ENCODE data around the gene CDH2. TPM values are rescaled to one million over a fixed set of nuclear protein-coding genes. Genes with fewer than 3 reads are reported as not detected.
A peak's percentile ranks its signal among the peaks of the same experiment; 100 is the strongest.

CDH2 gene
- total and polyA plus RNA-seq, 4 donors, result 14.2 to 49.5 (median 26.4) TPM

DNA sequence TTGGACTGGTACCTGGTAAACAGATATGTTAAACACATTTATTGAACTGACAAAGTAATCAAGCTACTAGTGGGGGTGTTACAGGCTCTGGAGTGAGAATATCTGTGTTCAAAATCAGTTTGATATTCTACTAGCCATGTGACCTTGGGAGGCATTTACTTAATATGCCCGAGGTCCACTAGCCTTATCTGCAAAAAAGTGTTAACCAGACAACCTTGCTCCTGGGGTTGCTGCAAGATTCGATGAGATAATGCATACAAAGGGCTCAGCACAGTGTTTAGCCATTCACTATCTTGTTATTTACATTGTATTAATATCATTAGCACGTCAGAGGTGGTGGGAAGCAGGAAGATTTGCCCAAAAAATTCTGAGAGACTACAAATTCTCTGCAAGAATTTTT, 103.3 kb downstream of the CDH2 start:
- H3K27me3 ChIP-seq (ENCODE audit: control insufficient read depth in 4 of 4, insufficient read depth in 4 of 4, low read length in 3 of 4), result no peaks in the 10 kb centered on the region
- H3K9me3 ChIP-seq (ENCODE audit: control insufficient read depth in 4 of 4, low read length in 3 of 4), result no peaks in the 10 kb centered on the region
- TF ChIP-seq, protein P1, sequence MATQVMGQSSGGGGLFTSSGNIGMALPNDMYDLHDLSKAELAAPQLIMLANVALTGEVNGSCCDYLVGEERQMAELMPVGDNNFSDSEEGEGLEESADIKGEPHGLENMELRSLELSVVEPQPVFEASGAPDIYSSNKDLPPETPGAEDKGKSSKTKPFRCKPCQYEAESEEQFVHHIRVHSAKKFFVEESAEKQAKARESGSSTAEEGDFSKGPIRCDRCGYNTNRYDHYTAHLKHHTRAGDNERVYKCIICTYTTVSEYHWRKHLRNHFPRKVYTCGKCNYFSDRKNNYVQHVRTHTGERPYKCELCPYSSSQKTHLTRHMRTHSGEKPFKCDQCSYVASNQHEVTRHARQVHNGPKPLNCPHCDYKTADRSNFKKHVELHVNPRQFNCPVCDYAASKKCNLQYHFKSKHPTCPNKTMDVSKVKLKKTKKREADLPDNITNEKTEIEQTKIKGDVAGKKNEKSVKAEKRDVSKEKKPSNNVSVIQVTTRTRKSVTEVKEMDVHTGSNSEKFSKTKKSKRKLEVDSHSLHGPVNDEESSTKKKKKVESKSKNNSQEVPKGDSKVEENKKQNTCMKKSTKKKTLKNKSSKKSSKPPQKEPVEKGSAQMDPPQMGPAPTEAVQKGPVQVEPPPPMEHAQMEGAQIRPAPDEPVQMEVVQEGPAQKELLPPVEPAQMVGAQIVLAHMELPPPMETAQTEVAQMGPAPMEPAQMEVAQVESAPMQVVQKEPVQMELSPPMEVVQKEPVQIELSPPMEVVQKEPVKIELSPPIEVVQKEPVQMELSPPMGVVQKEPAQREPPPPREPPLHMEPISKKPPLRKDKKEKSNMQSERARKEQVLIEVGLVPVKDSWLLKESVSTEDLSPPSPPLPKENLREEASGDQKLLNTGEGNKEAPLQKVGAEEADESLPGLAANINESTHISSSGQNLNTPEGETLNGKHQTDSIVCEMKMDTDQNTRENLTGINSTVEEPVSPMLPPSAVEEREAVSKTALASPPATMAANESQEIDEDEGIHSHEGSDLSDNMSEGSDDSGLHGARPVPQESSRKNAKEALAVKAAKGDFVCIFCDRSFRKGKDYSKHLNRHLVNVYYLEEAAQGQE (IDR thresholded peaks at IDR 0.05), result no peak
- TF ChIP-seq RXRA (IDR thresholded peaks at IDR 0.05) (peak in 1 of 2 donors; percentile 8), HNF4A (conservative IDR thresholded peaks at IDR 0.05) (peak; percentile 26 to 42)
- H3K27ac ChIP-seq (ENCODE audit: low read depth in 1 of 2, low read length in 2 of 2), result no peak overlapping the region
- 14% methylated on average over 3 of the region's 3 CpGs for WGBS
- H3K9ac ChIP-seq (ENCODE audit: low read depth in 1 of 2, low read length in 2 of 2), result no peak overlapping the region
- H3K4me3 ChIP-seq (ENCODE audit: low read depth in 1 of 3, low read length in 3 of 3), result no peak overlapping the region
- DNase-seq (ENCODE audit: low spot score), result no peak
- H3K4me1 ChIP-seq (ENCODE audit: control insufficient read depth in 4 of 4, insufficient read depth in 4 of 4, low read length in 3 of 4), result peaks cover 5 to 20% (median 6%) of the 10 kb centered on the region in 4 donors
- no peaks in the 10 kb centered on the region for H3K36me3 ChIP-seq (ENCODE audit: control insufficient read depth in 4 of 4, insufficient read depth in 3 of 4, low read depth in 1 of 4, low read length in 3 of 4)

DNA sequence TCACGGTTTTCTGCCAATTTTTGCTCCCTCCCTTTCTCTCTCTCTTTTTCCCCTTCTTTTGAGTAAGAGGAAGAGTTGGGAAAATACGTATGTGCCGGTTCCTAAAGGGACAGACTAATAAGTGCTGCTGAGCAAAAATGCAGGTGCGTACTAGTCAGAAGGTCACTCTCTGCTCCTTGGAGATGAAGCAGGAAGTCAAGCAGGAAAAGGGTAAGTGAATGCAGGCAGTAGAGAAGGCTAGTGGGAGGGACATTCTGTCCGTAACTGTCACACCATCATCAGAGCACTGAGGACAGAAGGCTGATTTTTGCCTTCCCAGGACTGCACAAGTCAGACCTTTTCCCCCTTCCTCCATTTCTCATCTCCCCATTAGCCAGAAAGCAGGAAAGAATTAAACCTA, 105.7 kb downstream of the CDH2 start:
- Histone ChIP-seq H3K4me3 (ENCODE audit: low read depth in 1 of 3, low read length in 3 of 3) (no peak overlapping the region), H3K9me3 (ENCODE audit: control insufficient read depth in 4 of 4, low read length in 3 of 4) (no peaks in the 10 kb centered on the region), H3K27me3 (ENCODE audit: control insufficient read depth in 4 of 4, insufficient read depth in 4 of 4, low read length in 3 of 4) (no peaks in the 10 kb centered on the region), H3K27ac (ENCODE audit: low read depth in 1 of 2, low read length in 2 of 2) (no peak overlapping the region), H3K4me1 (ENCODE audit: control insufficient read depth in 4 of 4, insufficient read depth in 4 of 4, low read length in 3 of 4) (peaks cover 4 to 28% (median 7%) of the 10 kb centered on the region in 4 donors), H3K36me3 (ENCODE audit: control insufficient read depth in 4 of 4, insufficient read depth in 3 of 4, low read depth in 1 of 4, low read length in 3 of 4) (no peaks in the 10 kb centered on the region), H3K9ac (ENCODE audit: low read depth in 1 of 2, low read length in 2 of 2) (no peak overlapping the region)
- DNase-seq (ENCODE audit: low spot score), result no peak
- TF ChIP-seq FOXA2 (IDR thresholded peaks at IDR 0.05), result no peak
- TF ChIP-seq EGR1 (IDR thresholded peaks at IDR 0.05; ENCODE audit: low read depth in 2 of 2), result no peak
- TF ChIP-seq RAD21 (IDR thresholded peaks at IDR 0.05), result no peak
- TF ChIP-seq TAF1 (conservative IDR thresholded peaks at IDR 0.05), result no peak
- no peak for TF ChIP-seq CTCF (IDR thresholded peaks at IDR 0.05; ENCODE audit: low read depth, low read length, missing input control)
- TF ChIP-seq HNF4A (conservative IDR thresholded peaks at IDR 0.05), result no peak
- TF ChIP-seq FOXA1 (IDR thresholded peaks at IDR 0.05), result no peak
- TF ChIP-seq, protein P1 (IDR thresholded peaks at IDR 0.05), result no peak
- TF ChIP-seq ZBTB33 (IDR thresholded peaks at IDR 0.05), result no peak
- TF ChIP-seq RXRA (IDR thresholded peaks at IDR 0.05), result no peak
- no peak for TF ChIP-seq NR2F2 (IDR thresholded peaks at IDR 0.05)
- no peak for TF ChIP-seq SP1 (IDR thresholded peaks at IDR 0.05)
- TF ChIP-seq JUND (IDR thresholded peaks at IDR 0.05), result no peak
- no peak for TF ChIP-seq YY1 (IDR thresholded peaks at IDR 0.05)
- no peak for TF ChIP-seq GABPA (IDR thresholded peaks at IDR 0.05 in 1 of 2, conservative IDR thresholded peaks at IDR 0.05 in 1 of 2)
- TF ChIP-seq, protein P2, sequence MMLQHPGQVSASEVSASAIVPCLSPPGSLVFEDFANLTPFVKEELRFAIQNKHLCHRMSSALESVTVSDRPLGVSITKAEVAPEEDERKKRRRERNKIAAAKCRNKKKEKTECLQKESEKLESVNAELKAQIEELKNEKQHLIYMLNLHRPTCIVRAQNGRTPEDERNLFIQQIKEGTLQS (IDR thresholded peaks at IDR 0.05), result no peak
- TF ChIP-seq HNF4G (IDR thresholded peaks at IDR 0.05), result no peak
- 76% methylated on average over 5 of the region's 5 CpGs for WGBS
